Effector memory CD8-positive, alpha-beta T cell (primary cell): Measurements from ENCODE around the gene PC.

Experiments used
- ATAC-seq: fragments of 150-1000 bp; cut with Tn5 transposase; replicated peaks from 2 replicates; pipeline ENCODE4 v1.10.0; 2021; ENCODE audit warnings: mild to moderate bottlenecking, moderate library complexity
- DNase-seq, 3 experiments: peaks; one replicate each; pipeline ENCODE4 v3.0.0; 2021
- H3K27ac Mint-ChIP-seq, 2 donors: one replicate each; pipeline ENCODE4 v1.8.0; 2022; ENCODE audit warnings: mild to moderate bottlenecking in 2 of 2, mixed read lengths in 2 of 2, moderate library complexity in 2 of 2
- H3K27me3 Mint-ChIP-seq, 2 donors: one replicate each; pipeline ENCODE4 v1.8.0; 2022; ENCODE audit warnings: mixed read lengths in 2 of 2
- H3K36me3 Mint-ChIP-seq: one replicate; pipeline ENCODE4 v1.8.0; 2022; ENCODE audit warnings: mild to moderate bottlenecking, moderate library complexity, mixed read lengths; ENCODE audit not compliant: insufficient read depth
- H3K4me1 Mint-ChIP-seq, 2 donors: one replicate each; pipeline ENCODE4 v1.8.0; 2022; ENCODE audit warnings: low read depth in 2 of 2, mixed read lengths in 2 of 2
- H3K4me3 Mint-ChIP-seq, 2 donors: one replicate each; pipeline ENCODE4 v1.8.0; 2022; ENCODE audit warnings: mild to moderate bottlenecking in 2 of 2, mixed read lengths in 2 of 2, moderate library complexity in 2 of 2
- H3K9me3 Mint-ChIP-seq, 2 donors: one replicate each; pipeline ENCODE4 v1.8.0; 2022; ENCODE audit warnings: mixed read lengths in 2 of 2

Gene PC

DNA sequence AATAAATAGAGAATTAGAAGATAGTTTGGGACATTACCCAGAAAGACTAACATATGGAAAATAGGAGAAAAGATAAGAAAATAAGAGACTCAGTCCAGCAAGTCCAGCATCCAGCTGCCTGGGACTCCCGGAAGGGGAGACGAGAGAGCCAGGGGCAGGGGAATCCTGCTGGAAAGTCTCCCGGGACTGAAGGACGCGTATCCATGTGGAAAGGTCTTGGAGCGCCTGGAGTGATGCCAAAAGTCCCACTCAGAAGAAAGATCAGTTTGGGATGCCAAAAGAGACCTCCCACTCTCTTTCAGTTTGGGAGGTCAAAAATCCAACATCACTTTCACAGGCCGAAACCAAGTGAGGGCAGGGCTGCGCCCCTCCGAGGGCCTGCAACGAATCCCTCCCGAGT is 70.7 kb downstream of the PC start:
- no peak overlapping the region for H3K4me3 Mint-ChIP-seq
- no peaks in the 10 kb centered on the region for H3K36me3 Mint-ChIP-seq
- no peaks in the 10 kb centered on the region for H3K9me3 Mint-ChIP-seq
- ATAC-seq = no peak
- H3K27ac Mint-ChIP-seq = no peak overlapping the region
- peaks cover 2 to 11% of the 10 kb centered on the region in 2 donors for H3K4me1 Mint-ChIP-seq
- H3K27me3 Mint-ChIP-seq = peaks cover 12 to 13% of the 10 kb centered on the region in 2 donors
- no peak for DNase-seq

- DNase-seq (no peak), ATAC-seq (no peak)
- Mint-ChIP-seq H3K27me3 (peaks cover 10 to 14% of the 10 kb centered on the region in 2 donors), H3K27ac (no peak overlapping the region), H3K4me1 (peaks cover 2 to 9% of the 10 kb centered on the region in 2 donors), H3K36me3 (no peaks in the 10 kb centered on the region), H3K9me3 (no peaks in the 10 kb centered on the region), H3K4me3 (no peak overlapping the region)
Measured at GRCh38 chr11:66886671-66887221, 71.4 kb downstream of the PC start.

DNA sequence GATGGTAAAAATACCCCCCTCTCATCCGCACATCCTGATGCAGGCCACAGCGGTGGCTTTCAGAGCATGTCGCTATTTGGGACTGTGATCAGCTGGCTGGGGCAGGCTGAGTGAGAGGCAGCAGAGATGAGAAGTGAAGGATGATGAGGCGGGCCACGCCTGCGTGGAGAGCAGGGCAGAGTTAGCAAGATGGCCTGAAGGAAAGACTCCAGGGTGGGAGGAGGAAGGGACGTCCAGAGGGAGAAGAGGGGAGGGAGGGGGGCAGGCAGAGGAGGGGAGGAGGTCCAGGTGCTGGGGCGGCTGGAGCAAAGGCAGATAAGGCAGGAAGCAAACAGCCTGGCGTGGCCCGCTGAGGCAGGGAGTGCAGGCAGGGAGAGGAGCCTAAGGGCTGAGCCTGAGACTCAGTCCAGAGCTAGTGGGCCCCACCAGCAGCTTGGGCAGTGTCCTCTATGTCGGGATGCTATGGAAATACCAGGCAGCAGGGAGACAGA is 72.2 kb downstream of the PC start:
- H3K36me3 Mint-ChIP-seq = no peaks in the 10 kb centered on the region
- DNase-seq = no peak
- no peak for ATAC-seq
- H3K27ac Mint-ChIP-seq = no peak overlapping the region
- no peaks in the 10 kb centered on the region for H3K9me3 Mint-ChIP-seq
- no peak overlapping the region for H3K4me3 Mint-ChIP-seq
- peaks cover 7 to 9% of the 10 kb centered on the region in 2 donors for H3K4me1 Mint-ChIP-seq
- H3K27me3 Mint-ChIP-seq = peaks cover 8 to 15% of the 10 kb centered on the region in 2 donors

DNA sequence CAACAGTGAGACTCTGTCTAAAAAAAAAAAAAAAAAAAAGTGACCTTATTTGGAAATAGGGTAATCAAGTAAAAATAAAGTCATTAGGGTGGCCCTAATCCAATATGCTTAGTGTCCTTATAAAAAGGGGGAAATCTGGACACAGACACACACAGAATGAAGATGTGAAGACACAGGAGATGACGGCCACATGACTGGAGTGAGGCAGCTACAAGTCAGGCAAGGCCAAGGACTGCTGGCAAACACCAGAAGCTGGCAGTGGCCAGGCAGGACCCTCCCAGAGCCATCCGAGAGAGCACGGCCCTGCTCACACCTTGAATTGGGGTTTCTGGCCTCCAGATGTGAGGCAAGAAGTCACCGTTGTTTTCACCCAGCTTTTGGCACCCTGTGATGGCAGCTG is 72.7 kb downstream of the PC start:
- Mint-ChIP-seq H3K27ac (no peak overlapping the region), H3K9me3 (no peaks in the 10 kb centered on the region), H3K36me3 (no peaks in the 10 kb centered on the region), H3K27me3 (peaks cover 8 to 15% of the 10 kb centered on the region in 2 donors), H3K4me1 (peaks cover 13 to 14% of the 10 kb centered on the region in 2 donors), H3K4me3 (no peak overlapping the region)
- ATAC-seq (no peak), DNase-seq (no peak)

GRCh38 chr11:66884443-66884842 is 73.7 kb downstream of the PC start:
- DNase-seq = no peak
- Mint-ChIP-seq H3K9me3 (no peaks in the 10 kb centered on the region), H3K36me3 (no peaks in the 10 kb centered on the region), H3K4me3 (no peak overlapping the region), H3K27ac (no peak overlapping the region), H3K4me1 (peaks cover 18 to 19% of the 10 kb centered on the region in 2 donors), H3K27me3 (peaks cover 8 to 15% of the 10 kb centered on the region in 2 donors)
- no peak for ATAC-seq

GRCh38 chr11:66883016-66883965 is 74.9 kb downstream of the PC start:
- ATAC-seq (peak; percentile 52), DNase-seq (peak; percentile 51 to 55 (median 54))
- peaks cover 18 to 19% of the 10 kb centered on the region in 2 donors for H3K4me1 Mint-ChIP-seq
- H3K27ac Mint-ChIP-seq = no peak overlapping the region
- peaks cover 8 to 15% of the 10 kb centered on the region in 2 donors for H3K27me3 Mint-ChIP-seq
- no peak overlapping the region for H3K4me3 Mint-ChIP-seq
- no peaks in the 10 kb centered on the region for H3K36me3 Mint-ChIP-seq
- no peaks in the 10 kb centered on the region for H3K9me3 Mint-ChIP-seq

DNA sequence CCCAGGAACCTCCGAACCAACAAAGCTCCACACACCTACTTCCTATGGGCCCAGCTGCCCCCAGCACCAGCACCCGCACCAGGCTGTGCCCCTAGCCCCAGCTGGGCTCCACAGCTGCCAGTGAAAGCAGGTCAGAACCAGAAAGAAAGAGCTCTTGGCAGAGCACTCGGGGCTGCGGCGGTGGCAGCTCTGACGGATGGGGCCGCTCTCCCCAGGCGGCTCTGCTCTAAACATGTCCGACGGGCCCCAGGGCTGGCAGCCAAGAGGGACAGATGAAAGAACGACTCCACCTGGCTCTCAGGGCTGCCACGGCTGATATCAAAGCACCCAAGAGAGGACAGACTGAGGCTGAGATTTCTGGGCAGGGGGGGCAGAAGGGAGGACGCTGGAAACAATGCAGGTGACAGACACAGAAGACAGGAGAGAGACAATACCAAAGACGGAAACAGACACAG is 75.6 kb downstream of the PC start:
- Mint-ChIP-seq H3K27me3 (peaks cover 8 to 15% of the 10 kb centered on the region in 2 donors), H3K36me3 (no peaks in the 10 kb centered on the region), H3K4me3 (no peak overlapping the region), H3K9me3 (no peaks in the 10 kb centered on the region), H3K4me1 (peaks cover 18 to 19% of the 10 kb centered on the region in 2 donors), H3K27ac (no peak overlapping the region)
- ATAC-seq (no peak), DNase-seq (no peak)

DNA sequence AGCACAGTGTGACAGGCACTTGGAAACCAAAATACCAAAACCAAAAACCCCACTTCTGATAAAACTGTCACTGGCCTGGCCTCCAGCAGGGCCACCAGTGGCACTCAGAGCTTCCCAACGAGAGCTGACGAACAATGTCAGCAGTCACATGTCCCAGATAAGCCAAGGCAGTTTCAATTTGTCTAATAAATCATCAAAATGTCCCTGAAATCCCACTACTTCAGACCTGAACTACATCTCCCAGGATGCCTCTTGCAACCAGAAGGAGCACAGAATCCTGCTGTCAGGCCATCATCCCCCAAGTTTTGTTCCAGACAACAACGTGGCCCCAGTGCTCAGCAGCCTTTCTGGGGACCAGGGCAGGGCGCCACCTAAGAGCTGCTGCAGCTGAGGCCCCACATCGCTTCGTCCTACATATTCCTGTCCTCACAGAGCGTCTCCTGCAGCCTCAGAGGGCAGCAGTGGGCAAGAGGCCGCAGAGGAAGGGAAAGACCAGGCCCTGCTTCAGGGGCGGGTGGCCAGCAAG is 76.2 kb downstream of the PC start:
- H3K27ac Mint-ChIP-seq = peak overlapping the region; percentile 16 to 66
- ATAC-seq = no peak
- DNase-seq = no peak
- no peaks in the 10 kb centered on the region for H3K36me3 Mint-ChIP-seq
- H3K4me3 Mint-ChIP-seq = no peak overlapping the region
- H3K27me3 Mint-ChIP-seq = peaks cover 8 to 15% of the 10 kb centered on the region in 2 donors
- H3K9me3 Mint-ChIP-seq = no peaks in the 10 kb centered on the region
- H3K4me1 Mint-ChIP-seq = peaks cover 18 to 19% of the 10 kb centered on the region in 2 donors

DNA sequence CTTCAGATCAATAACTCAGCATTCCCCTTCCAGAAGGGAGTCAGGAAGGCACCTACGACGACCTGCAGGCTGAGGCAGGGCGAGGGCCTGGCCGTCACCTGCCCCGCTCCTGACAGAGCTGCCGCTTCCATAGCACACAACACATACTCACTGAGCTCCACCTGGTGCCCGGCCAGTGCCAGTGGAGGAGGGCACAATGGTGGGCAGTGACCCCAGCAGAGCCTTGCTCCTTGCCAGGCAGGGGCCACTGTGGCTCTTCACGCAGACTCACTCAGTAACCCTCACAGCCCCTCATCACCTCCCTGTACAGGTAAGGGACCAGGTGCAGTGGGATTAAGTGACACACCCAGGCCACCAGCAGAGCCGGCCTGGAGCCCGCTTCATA is 76.7 kb downstream of the PC start:
- Mint-ChIP-seq H3K27me3 (peaks cover 8 to 18% of the 10 kb centered on the region in 2 donors), H3K4me1 (peaks cover 18 to 19% of the 10 kb centered on the region in 2 donors), H3K27ac (peak overlapping the region; percentile 16 to 66), H3K36me3 (no peaks in the 10 kb centered on the region), H3K9me3 (no peaks in the 10 kb centered on the region), H3K4me3 (no peak overlapping the region)
- DNase-seq = no peak
- ATAC-seq = no peak

DNA sequence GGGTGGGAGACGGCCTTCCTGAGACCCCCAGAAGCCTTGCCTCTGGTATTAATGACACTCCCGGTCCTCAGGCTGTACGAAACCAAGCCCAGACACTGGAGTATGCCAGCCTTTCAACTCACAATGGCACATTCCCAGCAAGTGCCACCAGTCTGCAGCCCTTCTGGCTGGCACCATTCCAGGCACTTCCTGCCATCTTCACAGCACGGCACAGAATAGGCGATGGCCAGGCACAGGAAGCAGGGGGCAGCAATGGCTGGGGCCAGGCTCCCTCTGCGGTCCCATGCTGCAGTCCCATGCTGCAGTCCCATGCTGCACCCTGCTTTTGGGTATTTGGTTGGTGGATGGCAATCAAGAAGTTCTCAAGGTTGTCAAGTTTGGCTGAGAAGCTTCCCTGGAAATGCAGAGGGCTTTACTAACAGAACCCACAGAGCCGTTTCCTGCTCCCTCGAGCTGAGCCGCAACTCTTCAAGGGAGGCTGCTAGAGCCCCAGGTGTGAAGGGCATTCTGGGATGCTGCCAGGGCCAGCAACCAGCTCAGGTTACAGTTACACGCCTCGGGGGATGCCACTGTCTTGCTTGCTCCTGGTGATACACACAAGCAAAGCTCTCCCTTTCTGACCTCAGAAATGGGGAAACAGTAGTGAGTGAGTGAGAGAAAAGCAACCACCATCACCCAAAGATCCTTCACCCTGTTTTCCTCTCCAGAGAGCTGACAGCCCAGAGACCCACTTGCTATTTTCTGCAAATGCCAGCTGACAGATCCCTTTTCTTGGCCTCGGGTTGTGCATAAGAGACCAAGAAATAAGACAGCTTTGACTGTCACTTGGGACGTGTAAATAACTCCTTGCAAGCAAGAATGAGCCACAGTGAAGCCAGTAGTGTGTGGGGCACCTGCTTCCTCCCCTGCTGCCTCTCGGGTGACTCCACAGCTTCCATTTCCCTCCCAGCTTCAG is 77.4 kb downstream of the PC start:
- no peak for DNase-seq
- Mint-ChIP-seq H3K4me3 (no peak overlapping the region), H3K4me1 (peaks cover 18 to 19% of the 10 kb centered on the region in 2 donors), H3K27ac (peak overlapping the region in 1 of 2 donors; percentile 66), H3K36me3 (peaks cover 4% of the 10 kb centered on the region), H3K9me3 (no peaks in the 10 kb centered on the region), H3K27me3 (peaks cover 8 to 24% of the 10 kb centered on the region in 2 donors)
- ATAC-seq = no peak

- Mint-ChIP-seq H3K9me3 (no peaks in the 10 kb centered on the region), H3K4me3 (no peak overlapping the region), H3K4me1 (peaks cover 18 to 19% of the 10 kb centered on the region in 2 donors), H3K36me3 (peaks cover 4% of the 10 kb centered on the region), H3K27me3 (peaks cover 8 to 29% of the 10 kb centered on the region in 2 donors), H3K27ac (no peak overlapping the region)
- DNase-seq = no peak
- ATAC-seq = no peak
Measured at GRCh38 chr11:66879999-66880398, 78.2 kb downstream of the PC start.

DNA sequence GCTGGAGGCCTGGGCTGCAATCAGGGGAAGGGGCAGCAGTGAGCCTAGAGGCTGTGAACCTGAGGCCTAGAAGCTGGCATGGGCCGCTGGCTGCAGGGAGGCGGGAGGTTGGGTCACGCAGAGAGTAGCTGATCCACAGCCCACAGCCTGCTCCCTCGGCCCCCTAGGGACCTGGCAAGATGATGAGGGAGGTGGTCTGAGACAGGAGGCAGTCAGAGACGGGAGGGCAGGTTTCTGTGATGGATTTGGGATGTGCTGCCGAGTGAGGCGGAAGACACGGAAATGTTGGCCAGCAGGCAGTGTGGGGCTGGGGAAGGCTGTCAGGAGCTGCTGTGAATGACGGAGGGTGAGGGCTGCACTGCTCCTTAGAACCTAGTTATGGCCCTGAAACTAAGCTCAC is 78.6 kb downstream of the PC start:
- H3K27ac Mint-ChIP-seq = no peak overlapping the region
- H3K36me3 Mint-ChIP-seq = peaks cover 4% of the 10 kb centered on the region
- ATAC-seq (no peak), DNase-seq (no peak)
- peaks cover 8 to 34% of the 10 kb centered on the region in 2 donors for H3K27me3 Mint-ChIP-seq
- no peak overlapping the region for H3K4me3 Mint-ChIP-seq
- peaks cover 18 to 19% of the 10 kb centered on the region in 2 donors for H3K4me1 Mint-ChIP-seq
- no peaks in the 10 kb centered on the region for H3K9me3 Mint-ChIP-seq

DNA sequence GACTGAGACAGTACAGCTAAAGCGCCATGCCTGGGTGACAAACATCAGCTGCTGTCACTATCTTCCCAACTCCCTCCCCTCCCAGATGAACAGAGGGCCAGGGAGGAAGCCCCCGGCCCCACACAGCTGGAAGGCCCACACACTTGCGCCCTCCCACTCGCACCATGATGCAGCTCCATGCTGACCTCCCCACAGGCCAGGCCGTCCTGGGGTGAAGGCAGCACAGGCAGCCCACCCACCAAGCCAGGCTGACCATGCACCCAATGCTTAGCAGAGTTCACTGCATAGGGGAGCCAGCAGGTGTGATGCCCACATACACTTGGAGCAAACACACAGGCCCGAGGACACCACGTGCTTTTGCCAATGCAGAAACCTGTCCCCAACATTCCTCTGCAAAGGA is 79.2 kb downstream of the PC start:
- Mint-ChIP-seq H3K4me1 (peaks cover 18 to 19% of the 10 kb centered on the region in 2 donors), H3K9me3 (no peaks in the 10 kb centered on the region), H3K4me3 (no peak overlapping the region), H3K36me3 (peaks cover 4% of the 10 kb centered on the region), H3K27ac (no peak overlapping the region), H3K27me3 (peaks cover 8 to 34% of the 10 kb centered on the region in 2 donors)
- ATAC-seq = no peak
- no peak for DNase-seq
